Activated CD8-positive, alpha-beta memory T cell treated with anti-CD3 and anti-CD28 coated beads for 24 hours (primary cell): Measurements from ENCODE around the gene GNAT2.
"Not testable (repeated sequence)": the region's sequence is repeated elsewhere in the genome, so short reads cannot be mapped to it uniquely, and the experiment has no call there.

Experiments
- DNase-seq: peaks from one replicate; pipeline ENCODE4 v3.0.0-alpha.2; 2020

GNAT2 gene

GRCh38 chr1:109619576-109620400 lies at the start of gene GNAT2, which contains the start of gene AMPD2:
Gene GNAT2 (minus strand): TSS chr1:109619616. CDS start chr1:109612870, 6,746 bp downstream.
Gene AMPD2 (plus strand): TSS chr1:109619837. CDS start chr1:109621176, 1,339 bp downstream.
- DNase-seq = peak; percentile 90

- DNase-seq = no peak
These were observed 48.8 kb upstream of the GNAT2 start for GRCh38 chr1:109668123-109668775.

DNA sequence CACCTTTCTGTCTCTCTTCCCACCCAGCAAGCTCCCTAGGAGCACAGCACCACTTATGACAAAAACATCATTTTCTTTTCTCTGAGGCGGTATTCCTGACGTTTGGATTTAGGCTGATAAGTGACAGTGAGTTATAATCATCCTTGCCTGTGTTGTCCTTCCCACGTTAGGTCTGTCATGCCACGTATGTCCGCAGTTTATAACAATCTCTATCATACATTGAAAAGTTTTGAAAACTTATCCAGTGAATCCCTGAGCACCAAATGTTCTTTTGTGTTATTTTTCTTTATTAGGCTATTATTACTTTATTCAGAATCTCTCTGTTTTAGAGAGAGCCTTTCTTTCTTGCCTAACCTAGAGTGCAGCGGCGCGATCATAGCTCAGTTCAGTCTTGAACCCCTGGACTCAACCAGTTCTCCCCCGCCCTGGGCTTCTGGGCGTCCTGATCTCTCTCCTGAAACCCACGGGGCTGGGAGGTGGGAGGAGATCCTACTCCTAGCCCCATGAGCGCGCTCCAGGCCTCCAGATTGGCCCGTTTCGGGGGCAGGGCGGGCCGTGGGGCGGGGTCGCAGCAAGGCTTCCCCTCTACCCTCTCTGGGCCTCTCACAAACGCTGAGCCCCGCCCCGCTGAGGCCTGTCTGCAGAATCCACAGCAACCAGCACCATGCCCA lies 48.2 kb upstream of the GNAT2 start, which contains the start of gene GSTM2:
Gene GSTM2, plus strand, starts transcription at position 606 of the 671 bp plus-strand sequence. Its CDS starts 59 bp downstream, at position 665.
- DNase-seq = peak; percentile 90

- no peak for DNase-seq
These were observed 45.3 kb upstream of the GNAT2 start for GRCh38 chr1:109664671-109665070.

- DNase-seq = no peak
These were observed 42.0 kb upstream of the GNAT2 start for GRCh38 chr1:109661391-109661790.

DNA sequence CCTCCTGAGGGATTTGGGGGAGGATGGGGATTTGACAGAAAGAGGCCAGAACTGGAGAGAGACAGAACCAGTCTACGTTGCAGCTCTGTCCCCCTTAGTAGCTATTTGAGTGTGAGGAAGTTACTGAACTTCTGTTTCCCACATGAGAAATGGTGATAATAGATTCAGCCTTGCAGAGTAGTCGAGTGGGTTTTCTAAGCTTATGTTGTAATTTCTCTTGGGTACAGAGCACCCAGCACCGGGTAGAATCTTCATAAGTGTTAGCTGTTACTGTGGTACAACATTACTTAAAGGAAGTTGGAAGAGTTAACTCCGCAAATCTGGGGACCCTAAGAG lies 41.2 kb upstream of the GNAT2 start:
- not testable (repeated sequence) for DNase-seq

GRCh38 chr1:109659997-109660690 lies 40.7 kb upstream of the GNAT2 start:
- DNase-seq = no peak

DNA sequence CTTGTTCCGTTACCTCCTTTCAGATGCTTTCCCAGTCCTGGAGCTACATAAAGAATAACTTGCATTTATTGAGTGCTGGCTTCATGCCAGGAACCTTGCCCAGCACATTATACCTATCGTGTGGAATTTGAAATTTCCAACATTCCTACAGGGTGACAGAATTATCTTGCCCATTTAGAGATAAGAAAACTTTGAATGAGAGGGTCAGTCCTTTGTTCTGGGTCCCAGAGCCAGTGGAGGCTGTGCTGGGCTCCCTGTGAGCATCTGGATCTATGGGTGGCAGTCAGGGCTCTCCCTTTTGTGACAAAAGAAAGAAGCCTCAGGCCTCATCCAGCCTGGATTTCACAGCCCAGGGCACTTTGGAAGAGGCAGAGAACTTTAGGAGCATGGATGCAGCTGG lies 39.7 kb upstream of the GNAT2 start:
- no peak for DNase-seq

DNA sequence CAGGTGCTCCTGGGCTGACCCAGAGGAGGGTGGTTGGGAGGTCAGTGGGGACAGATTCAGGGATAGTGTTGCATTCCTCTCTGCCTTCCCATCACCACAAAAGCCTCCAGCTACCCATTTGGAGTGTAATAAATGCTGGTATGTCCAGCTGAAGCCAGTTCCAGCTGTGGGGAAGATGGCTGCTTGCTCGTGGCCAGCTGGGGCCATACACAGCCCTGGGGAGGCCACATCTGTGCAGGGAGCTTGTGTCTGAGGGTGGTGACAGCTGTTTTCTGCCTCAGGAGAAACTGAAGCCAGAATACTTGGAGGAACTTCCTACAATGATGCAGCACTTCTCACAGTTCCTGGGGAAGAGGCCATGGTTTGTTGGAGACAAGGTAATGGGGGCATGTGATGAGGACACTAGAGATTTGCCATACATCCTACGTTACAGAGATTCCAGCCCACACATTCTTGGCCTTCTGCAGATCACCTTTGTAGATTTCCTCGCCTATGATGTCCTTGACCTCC lies 39.2 kb upstream of the GNAT2 start:
- no peak for DNase-seq

DNA sequence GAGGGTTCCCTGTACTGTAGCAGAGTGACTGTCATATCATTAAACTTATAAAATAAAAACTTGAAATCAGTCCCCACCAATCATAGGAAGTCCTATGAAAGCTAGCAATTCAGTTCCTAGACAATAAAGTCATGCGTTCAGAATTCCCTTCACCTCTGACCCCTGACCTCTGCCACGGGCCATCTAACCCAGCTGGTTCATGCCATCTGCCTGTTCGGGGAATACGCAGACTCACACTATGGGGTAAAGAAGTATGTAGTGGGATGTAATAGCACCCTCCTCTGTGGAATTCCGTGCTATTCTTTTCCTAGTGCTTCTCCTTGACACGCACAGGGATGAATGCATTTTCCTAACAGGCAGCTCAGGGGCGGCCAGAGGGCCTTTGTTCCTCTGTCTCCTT lies 38.6 kb upstream of the GNAT2 start:
- DNase-seq = no peak

GRCh38 chr1:109657395-109657794 lies 38.0 kb upstream of the GNAT2 start:
- DNase-seq = no peak

DNA sequence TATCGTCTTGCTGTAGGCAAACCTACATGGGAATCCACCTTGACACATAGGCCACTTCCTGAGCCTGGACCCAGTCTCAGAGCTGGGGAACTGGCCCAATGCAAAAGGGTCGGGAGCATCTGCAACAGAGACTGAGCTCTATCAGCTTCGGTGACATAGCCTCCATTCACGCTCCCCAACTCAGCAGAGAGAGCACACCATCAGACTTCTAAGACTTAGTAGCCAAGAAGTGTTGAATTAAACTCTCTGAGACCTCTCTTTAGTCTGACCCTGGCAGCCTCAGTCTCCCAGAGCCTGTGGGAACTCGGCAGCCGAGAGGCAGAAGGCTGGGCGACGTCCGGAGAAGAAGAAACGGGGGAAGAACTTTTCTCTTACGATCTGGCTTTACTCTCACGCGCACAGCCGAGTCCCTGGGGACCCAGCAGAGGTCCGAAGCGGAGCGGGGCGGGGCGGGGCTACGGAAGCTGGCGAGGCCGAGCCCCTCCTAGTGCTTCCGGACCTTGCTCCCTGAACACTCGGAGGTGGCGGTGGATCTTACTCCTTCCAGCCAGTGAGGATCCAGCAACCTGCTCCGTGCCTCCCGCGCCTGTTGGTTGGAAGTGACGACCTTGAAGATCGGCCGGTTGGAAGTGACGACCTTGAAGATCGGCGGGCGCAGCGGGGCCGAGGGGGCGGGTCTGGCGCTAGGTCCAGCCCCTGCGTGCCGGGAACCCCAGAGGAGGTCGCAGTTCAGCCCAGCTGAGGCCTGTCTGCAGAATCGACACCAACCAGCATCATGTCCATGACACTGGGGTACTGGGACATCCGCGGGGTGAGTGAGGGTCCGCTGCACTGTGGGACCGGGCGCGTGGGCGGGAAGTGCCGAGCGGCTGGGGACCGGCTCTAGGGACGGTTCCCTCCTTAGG lies 36.5 kb upstream of the GNAT2 start, which contains the start of gene GSTM4:
Gene GSTM4, plus strand, starts transcription at position 485 of the 905 bp plus-strand sequence. Its CDS starts 291 bp downstream, at position 776.
- peak; percentile 90 for DNase-seq

- no peak for DNase-seq
These were observed 35.1 kb upstream of the GNAT2 start for GRCh38 chr1:109654519-109654918.

DNA sequence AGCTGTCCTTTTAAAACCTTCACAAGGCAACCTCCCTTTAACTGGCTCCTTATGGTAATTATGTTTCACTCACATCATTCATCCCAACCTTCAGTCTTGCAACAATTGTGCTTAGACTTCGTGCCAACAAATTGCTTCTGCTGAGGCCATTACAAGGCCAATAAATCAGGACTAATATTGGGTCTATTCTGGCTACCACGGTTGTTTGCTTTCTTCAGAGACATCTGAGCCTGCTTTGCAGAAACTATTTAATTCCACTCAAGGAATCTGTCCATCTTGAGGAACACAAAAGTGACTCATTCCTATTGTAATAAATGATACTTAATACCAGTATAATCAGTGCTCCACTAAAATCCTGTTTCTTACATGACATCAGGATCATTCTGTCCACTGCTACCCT lies 33.9 kb upstream of the GNAT2 start:
- no peak for DNase-seq

DNA sequence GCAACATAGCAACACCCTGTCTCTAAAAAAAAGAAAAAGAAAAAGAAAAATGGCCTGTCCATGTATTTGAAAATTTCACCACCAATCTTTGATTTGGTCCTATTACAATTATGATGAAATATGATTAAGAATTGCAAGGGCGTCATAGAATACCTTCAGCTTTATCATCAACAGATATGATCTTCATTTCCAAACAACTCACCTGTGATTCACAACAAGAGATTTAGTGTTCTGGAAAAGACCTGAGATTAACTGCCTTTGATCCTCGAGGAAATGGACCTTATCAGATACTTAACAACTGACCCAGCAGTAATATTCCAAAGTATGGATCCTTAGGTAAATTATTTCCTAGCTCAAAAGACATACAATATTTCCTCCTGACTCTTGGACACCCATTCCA lies 33.0 kb upstream of the GNAT2 start:
- no peak for DNase-seq

DNA sequence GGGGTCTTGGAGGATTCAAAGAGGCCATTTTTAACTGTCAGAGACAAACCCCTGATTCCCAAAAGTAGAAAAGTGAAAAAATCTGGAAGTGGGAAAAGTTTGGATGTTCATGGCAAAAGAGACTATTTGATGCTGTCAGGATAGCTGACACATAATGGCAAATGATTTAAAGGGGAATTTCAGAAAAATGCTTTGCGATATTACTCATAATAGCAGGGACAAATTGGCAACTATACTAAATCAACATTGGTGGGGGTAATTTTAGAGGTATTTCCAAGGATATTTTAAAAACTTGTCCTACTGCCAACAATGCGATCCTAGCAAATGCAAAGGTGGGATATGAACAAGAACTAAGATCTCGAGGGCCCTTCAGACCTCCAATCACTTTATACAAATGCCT lies 31.2 kb upstream of the GNAT2 start:
- DNase-seq = no peak

DNA sequence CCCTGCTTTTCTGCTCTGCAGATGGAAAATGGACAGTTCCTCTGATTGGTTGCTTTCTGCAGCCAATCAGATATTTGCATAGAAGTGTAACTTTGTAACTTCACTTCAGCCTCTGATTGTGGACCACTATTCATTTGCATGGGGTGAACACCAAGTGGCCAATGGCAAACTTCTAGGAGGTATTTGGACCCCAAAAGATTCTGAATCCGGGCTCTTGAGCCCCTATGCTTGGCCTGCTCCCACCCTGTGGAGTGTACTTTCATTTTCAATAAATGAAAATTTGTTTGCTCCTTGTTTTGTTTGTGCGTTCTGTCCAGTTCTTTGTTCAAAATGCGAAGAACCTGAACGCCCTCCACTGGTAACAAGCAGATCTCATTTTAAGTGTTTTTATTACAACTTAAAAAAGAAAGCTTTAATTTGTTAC lies 30.1 kb upstream of the GNAT2 start:
- DNase-seq = no peak

DNA sequence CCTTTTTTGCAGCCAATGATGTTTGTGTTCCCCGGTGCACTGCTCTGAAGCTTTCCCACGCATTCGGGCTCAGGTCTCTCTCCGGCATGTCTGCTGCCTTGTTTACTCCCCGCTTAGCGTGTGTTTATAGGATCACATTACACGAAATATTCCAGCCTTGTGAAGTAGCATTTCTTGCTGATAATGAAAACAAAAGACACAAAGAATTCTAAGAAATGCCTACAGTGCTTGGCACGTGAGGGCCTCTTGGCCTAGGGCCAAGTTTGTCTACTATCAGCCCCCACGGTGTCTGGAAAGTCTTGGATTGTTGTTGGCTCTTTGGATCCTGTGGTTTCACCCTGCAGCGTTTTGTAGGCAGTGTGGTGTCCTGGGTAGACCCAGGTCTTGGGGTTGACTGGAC lies 25.3 kb upstream of the GNAT2 start:
- no peak for DNase-seq

- peak; percentile 96 for DNase-seq
These were observed 24.2 kb upstream of the GNAT2 start for GRCh38 chr1:109643385-109644230.

- no peak for DNase-seq
These were observed 23.2 kb upstream of the GNAT2 start for GRCh38 chr1:109642626-109643025.

GRCh38 chr1:109641861-109642260 lies 22.4 kb upstream of the GNAT2 start:
- no peak for DNase-seq
